Epithelial cell of esophagus (primary cell): Measurements from ENCODE around the gene ZNRF4.
"Not testable (repeated sequence)": the region's sequence is repeated elsewhere in the genome, so short reads cannot be mapped to it uniquely, and the experiment has no call there.

Experiments
- DNase-seq: peaks from one replicate; pipeline ENCODE4 v3.0.0; 2010; ENCODE audit warnings: low read depth
- H3K4me3 ChIP-seq: 2 replicates; pipeline ENCODE4 v1.5.1; 2011; ENCODE audit warnings: mild to moderate bottlenecking, low read length, control low read depth
- CTCF ChIP-seq: IDR thresholded peaks from 2 replicates; pipeline ENCODE4 v1.5.1; 2011; ENCODE audit warnings: low read depth, mild to moderate bottlenecking, low read length, control low read depth, inconsistent platforms; ENCODE audit not compliant: insufficient read depth; ENCODE audit errors: missing control alignments

The ZNRF4 gene

GRCh38 chr19:5455367-5456129, at the start of gene ZNRF4:
TSS of gene ZNRF4 (plus strand) at chr19:5455417. CDS start at chr19:5455492, 75 bp downstream.
- no peak for DNase-seq
- no peak within 1 kb of the TSS for H3K4me3 ChIP-seq
- no peak for TF ChIP-seq CTCF

- DNase-seq, H3K4me3 ChIP-seq: not testable (repeated sequence)
These were observed 49.0 kb upstream of the ZNRF4 start for GRCh38 chr19:5406198-5406597.

- DNase-seq, result no peak
- no peak for TF ChIP-seq CTCF
- H3K4me3 ChIP-seq, result no peak overlapping the region
These were observed 48.4 kb upstream of the ZNRF4 start for GRCh38 chr19:5406816-5407215.

- no peak for DNase-seq
- TF ChIP-seq CTCF, result no peak
These were observed 47.9 kb upstream of the ZNRF4 start for GRCh38 chr19:5407356-5407755.

GRCh38 chr19:5417495-5418436, 37.5 kb upstream of the ZNRF4 start:
- TF ChIP-seq CTCF, result no peak
- H3K4me3 ChIP-seq, result no peak overlapping the region
- DNase-seq, result no peak

More at GRCh38 chr19:5407356-5407755, 47.9 kb upstream of the ZNRF4 start:
- H3K4me3 ChIP-seq, result no peak overlapping the region

DNA sequence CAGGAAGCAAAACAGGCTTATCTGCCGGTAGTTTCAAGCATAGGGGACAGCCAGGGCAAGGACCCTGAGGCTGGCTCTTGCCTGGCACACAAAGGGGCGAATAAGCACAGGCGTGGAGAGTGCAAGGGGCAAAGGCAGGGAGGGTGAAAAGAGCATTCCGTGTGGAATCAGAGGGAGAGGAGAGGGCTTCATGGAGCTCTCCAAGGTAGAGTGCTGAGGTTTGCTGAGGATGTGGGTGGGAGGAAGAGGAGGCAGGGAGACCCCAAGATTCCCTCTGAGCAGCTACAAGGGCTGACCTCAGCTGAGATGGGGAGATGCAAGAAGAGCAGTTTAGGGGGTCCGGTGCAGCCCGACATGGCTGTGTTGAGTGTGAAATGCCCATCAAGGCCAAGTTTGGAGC, 36.5 kb upstream of the ZNRF4 start:
- no peak for DNase-seq
- no peak for TF ChIP-seq CTCF
- H3K4me3 ChIP-seq, result no peak overlapping the region

GRCh38 chr19:5420953-5421352, 34.3 kb upstream of the ZNRF4 start:
- no peak overlapping the region for H3K4me3 ChIP-seq
- no peak for DNase-seq
- TF ChIP-seq CTCF, result no peak
